PC-3 (cell line): Measurements from ENCODE around the gene CXCR4. TPM values are rescaled to one million over a fixed set of nuclear protein-coding genes. Genes with fewer than 3 reads are reported as not detected.

ENCODE experiments used
- ATAC-seq: fragments of 200-7000 bp; cut with Tn5 transposase; 2 replicates; pipeline ENCODE4 v1.9.1; 2020; ENCODE audit warnings: mild to moderate bottlenecking, moderate library complexity
- BruUV-seq: library from RNA; stranded (reverse); fragments of 400-500 nt; replicated peaks from 2 replicates; lab custom pipeline; 2021; lab: Mats Ljungman, UMichigan
- CTCF ChIA-PET: fragments of 300-600 bp; sonication (Branson Sonifier 250); formaldehyde crosslinking; loops from one replicate; lab custom pipeline; 2022; ENCODE audit warnings: antibody characterized with exemption; lab: Charles Lee
- POLR2A ChIA-PET: fragments of 300-600 bp; sonication (Branson Sonifier 250); formaldehyde crosslinking; loops from one replicate; lab custom pipeline; 2022; ENCODE audit warnings: antibody characterized with exemption; ENCODE audit not compliant: unreplicated experiment; lab: Charles Lee
- DNase-seq: peaks from one replicate; pipeline ENCODE4 v3.0.0-alpha.2; 2015
- H2AFZ ChIP-seq: fragments of 300-600 bp; sonication (generic); 2 replicates; pipeline ENCODE4 v1.6.0; 2016; ENCODE audit warnings: antibody characterized with exemption, low read length
- H3F3A ChIP-seq: fragments of 300-600 bp; sonication (generic); one replicate; pipeline ENCODE4 v1.6.0; 2017; ENCODE audit warnings: antibody characterized with exemption, low read length, control low read depth, mild to moderate bottlenecking; ENCODE audit not compliant: unreplicated experiment
- H3K27ac ChIP-seq: fragments of 300-600 bp; sonication (generic); 2 replicates; pipeline ENCODE4 v1.5.1; 2016; ENCODE audit warnings: mild to moderate bottlenecking, low read length
- H3K27me3 ChIP-seq: fragments of 300-600 bp; sonication (generic); 2 replicates; pipeline ENCODE4 v1.6.1; 2016; ENCODE audit warnings: low read length, mixed read lengths
- H3K36me3 ChIP-seq: fragments of 300-600 bp; sonication (generic); 2 replicates; pipeline ENCODE4 v1.6.1; 2016; ENCODE audit warnings: low read depth, mixed run types, low read length, mixed read lengths
- H3K4me1 ChIP-seq: fragments of 300-600 bp; sonication (generic); 2 replicates; pipeline ENCODE4 v1.5.1; 2016; ENCODE audit warnings: low read length; ENCODE audit not compliant: insufficient read depth
- H3K4me2 ChIP-seq: fragments of 300-600 bp; sonication (generic); 2 replicates; pipeline ENCODE4 v1.6.0; 2016; ENCODE audit warnings: low read length
- H3K4me3 ChIP-seq: fragments of 300-600 bp; sonication (generic); 2 replicates; pipeline ENCODE4 v1.5.1; 2016; ENCODE audit warnings: mild to moderate bottlenecking, low read length, mixed read lengths
- H3K79me2 ChIP-seq: fragments of 300-600 bp; sonication (generic); 2 replicates; pipeline ENCODE4 v1.6.1; 2017; ENCODE audit warnings: low read length, mixed read lengths
- H3K9ac ChIP-seq: fragments of 300-600 bp; sonication (generic); 2 replicates; pipeline ENCODE4 v1.6.0; 2016; ENCODE audit warnings: mild to moderate bottlenecking, low read length
- H3K9me2 ChIP-seq: fragments of 300-600 bp; sonication (generic); replicated peaks from 2 replicates; pipeline ENCODE4 v1.6.1; 2016; ENCODE audit warnings: mixed run types, low read length, mixed read lengths
- H3K9me3 ChIP-seq: fragments of 300-600 bp; sonication (generic); 2 replicates; pipeline ENCODE4 v1.6.1; 2016; ENCODE audit warnings: low read length, mixed read lengths
- H4K20me1 ChIP-seq: fragments of 300-600 bp; sonication (generic); 2 replicates; pipeline ENCODE4 v1.6.1; 2016; ENCODE audit warnings: low read length, mixed read lengths
- CTCF ChIP-seq: fragments of 300-600 bp; sonication (generic); conservative IDR thresholded peaks from 2 replicates; pipeline ENCODE4 v1.5.1; 2017; ENCODE audit warnings: antibody characterized with exemption, low read depth, mild to moderate bottlenecking, low read length
- EZH2 ChIP-seq: fragments of 300-600 bp; sonication (generic); IDR thresholded peaks from one replicate; pipeline ENCODE4 v1.6.1; 2017; ENCODE audit warnings: antibody characterized with exemption, mild to moderate bottlenecking, low read length; ENCODE audit not compliant: unreplicated experiment
- EZH2phosphoT487 ChIP-seq: fragments of 300-600 bp; sonication (generic); IDR thresholded peaks from 2 replicates; pipeline ENCODE4 v1.6.1; 2018; ENCODE audit warnings: mild to moderate bottlenecking, antibody characterized with exemption, low read length, borderline replicate concordance
- intact Hi-C: fragments of 100-400 bp; cut with micrococcal nuclease; formaldehyde crosslinking; loops from 2 replicates; pipeline ENCODE4 v1.9.0; 2023
- total RNA-seq: library from RNA; depleted of rRNA; stranded (reverse); fragments of >200 nt; gene quantifications from 2 replicates; pipeline ENCODE4 v1.2.3, GENCODE V29; 2014

Gene CXCR4
- total RNA-seq, 1 experiment from 2014 or later = 2.1 TPM

- no TSS peak for BruUV-seq
- Histone ChIP-seq H3K79me2 (no peaks in the 10 kb centered on the region), H3K27ac (no peak overlapping the region), H3K9me2 (no peaks in the 10 kb centered on the region), H3K36me3 (no peaks in the 10 kb centered on the region), H3F3A (no peaks in the 10 kb centered on the region), H4K20me1 (no peaks in the 10 kb centered on the region), H3K4me1 (peaks cover 14% of the 10 kb centered on the region; the same call in 1 of the 2 replicates), H2AFZ (no peak overlapping the region), H3K9ac (no peak overlapping the region), H3K4me2 (no peak overlapping the region), H3K9me3 (no peaks in the 10 kb centered on the region), H3K4me3 (no peak overlapping the region), H3K27me3 (peaks cover 8% of the 10 kb centered on the region)
- ChIA-PET POLR2A (no interaction called here), CTCF (no interaction called here)
- no peak for DNase-seq
- ATAC-seq = no peak
- TF ChIP-seq EZH2 (no peak), EZH2phosphoT487 (no peak), CTCF (no peak)
- intact Hi-C loops = no loop called here
Observed at GRCh38 chr2:136131961-136132824, 14.2 kb upstream of the CXCR4 start.

GRCh38 chr2:136131484-136131960 lies 13.6 kb upstream of the CXCR4 start:
- DNase-seq = no peak

More at GRCh38 chr2:136131484-136131960, 13.6 kb upstream of the CXCR4 start:
- Histone ChIP-seq H3K9me3 (no peaks in the 10 kb centered on the region), H3K79me2 (no peaks in the 10 kb centered on the region), H4K20me1 (no peaks in the 10 kb centered on the region), H3K4me2 (no peak overlapping the region), H3K36me3 (no peaks in the 10 kb centered on the region), H3K4me1 (peaks cover 14% of the 10 kb centered on the region; the same call in 1 of the 2 replicates), H3F3A (no peaks in the 10 kb centered on the region), H3K27me3 (peaks cover 11% of the 10 kb centered on the region), H2AFZ (no peak overlapping the region), H3K27ac (no peak overlapping the region), H3K9me2 (no peaks in the 10 kb centered on the region), H3K4me3 (no peak overlapping the region), H3K9ac (no peak overlapping the region)
- ChIA-PET POLR2A (no interaction called here), CTCF (no interaction called here)
- no TSS peak for BruUV-seq
- no peak for TF ChIP-seq CTCF
- no peak for TF ChIP-seq EZH2
- no peak for TF ChIP-seq EZH2phosphoT487
- intact Hi-C loops = no loop called here
- ATAC-seq = no peak
